NCI-H1694 (cell line): ENCODE measurements around the gene SHISA3.

ENCODE experiments used
- DNase-seq: peaks from one replicate; lab custom pipeline; 2025; lab: John Stamatoyannopoulos, UW

SHISA3 gene

GRCh38 chr4:42391981-42392380 is 5.3 kb upstream of the SHISA3 start:
- DNase-seq: no peak

GRCh38 chr4:42392436-42392835 is 4.9 kb upstream of the SHISA3 start:
- DNase-seq: no peak

- no peak for DNase-seq
These were observed 1.7 kb upstream of the SHISA3 start for GRCh38 chr4:42395595-42395994.

GRCh38 chr4:42396361-42396751 is 932 bp upstream of the SHISA3 start:
- no peak for DNase-seq

- DNase-seq: no peak
These were observed 415 bp downstream of the SHISA3 start for GRCh38 chr4:42397635-42398170.

- no peak for DNase-seq
These were observed 1.0 kb downstream of the SHISA3 start for GRCh38 chr4:42398171-42398870.

DNA sequence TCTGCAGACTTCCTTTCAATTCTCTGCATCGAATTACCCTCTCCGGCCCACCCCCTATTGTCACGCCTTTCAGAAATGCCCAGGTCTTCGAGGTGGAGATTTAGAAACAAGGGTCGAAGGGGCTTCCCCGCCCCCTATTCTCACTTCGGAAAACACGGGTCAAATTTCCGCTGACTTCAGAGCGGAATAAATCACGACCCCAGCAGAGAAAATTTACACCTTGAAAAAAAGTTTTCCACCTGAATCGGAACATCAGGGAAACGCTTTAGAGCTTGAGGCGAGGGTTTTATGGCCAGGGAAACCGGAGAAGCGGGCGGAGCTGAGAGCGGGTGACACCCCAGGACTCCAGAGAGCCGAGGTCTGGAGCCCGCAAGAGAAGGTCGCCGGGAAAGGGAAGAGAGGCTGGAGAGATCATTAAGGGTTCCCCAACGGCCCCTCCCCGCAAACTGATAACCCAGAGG is 1.6 kb downstream of the SHISA3 start:
- DNase-seq: no peak

DNA sequence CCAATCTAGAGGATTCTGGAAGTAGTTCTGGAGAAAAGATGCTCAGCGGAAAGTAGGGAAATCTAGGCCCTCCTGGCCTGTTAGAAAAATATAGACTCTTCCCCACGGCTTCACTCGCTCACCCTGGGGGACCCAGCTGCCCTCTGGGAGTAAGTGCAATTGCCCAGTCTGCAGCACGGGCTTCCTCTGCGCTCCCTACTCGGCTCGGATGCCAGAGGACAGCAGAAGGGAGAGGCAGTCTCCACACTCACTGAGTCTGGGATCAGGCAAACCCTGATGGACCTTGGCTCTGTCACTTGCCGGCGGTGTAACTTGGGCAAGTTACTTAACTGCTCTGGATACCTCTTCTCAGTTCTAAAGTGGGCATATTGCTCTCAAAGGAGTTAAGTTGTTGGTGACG is 2.1 kb downstream of the SHISA3 start:
- no peak for DNase-seq

DNA sequence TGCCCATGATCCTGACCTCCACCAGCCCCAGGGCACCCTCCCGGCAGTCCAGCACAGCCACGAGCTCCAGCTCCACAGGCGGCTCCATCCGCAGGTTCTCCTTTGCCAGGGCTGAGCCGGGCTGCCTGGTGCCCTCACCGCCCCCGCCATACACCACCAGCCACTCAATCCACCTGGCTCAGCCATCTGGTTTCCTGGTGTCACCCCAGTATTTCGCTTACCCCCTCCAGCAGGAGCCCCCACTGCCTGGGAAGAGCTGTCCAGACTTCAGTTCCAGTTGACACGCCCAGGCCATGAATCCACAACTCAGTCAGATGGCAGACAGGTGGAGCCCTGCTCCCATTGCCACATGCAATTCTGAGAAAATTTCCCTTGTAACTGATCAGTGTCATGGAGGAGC is 3.9 kb downstream of the SHISA3 start:
- DNase-seq: no peak

DNA sequence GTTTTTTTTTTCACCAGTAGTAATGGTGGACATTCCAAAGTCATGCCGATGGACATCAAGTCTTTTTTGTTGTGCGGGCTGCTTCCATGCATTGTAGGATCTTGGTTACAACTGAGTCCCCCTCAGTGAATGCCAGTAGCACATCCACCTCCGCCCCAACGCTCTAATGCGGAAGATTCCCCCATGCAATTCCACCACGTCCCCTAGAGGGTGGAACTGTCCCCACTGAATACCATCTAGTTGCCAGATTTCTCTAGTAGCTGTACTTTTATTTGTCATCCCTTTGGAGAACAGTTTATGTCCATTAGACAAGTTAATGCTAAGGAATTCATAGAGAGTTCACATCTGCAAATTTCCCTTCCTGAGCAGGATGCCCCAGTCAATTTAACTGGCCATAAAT is 6.7 kb downstream of the SHISA3 start:
- no peak for DNase-seq

- DNase-seq: no peak
These were observed 13.2 kb downstream of the SHISA3 start for GRCh38 chr4:42410446-42410845.

DNA sequence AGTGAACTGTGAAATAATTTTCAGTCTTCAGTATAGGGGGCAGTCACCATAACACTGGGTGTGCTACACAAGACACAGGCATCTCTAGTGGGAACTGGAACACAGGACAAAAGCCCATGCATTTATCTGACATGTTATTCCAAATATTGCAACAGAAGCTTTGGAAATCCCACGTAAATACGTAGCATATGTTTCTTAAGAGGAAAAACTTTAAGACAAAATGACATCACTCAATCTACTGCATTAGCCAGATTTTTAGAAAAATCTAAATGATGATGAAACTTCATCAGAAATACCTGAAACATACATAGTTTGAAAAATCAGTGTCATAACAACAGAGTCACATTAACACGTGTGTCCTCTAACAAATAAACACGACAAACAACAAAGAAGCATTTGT is 14.5 kb downstream of the SHISA3 start:
- DNase-seq: no peak

- no peak for DNase-seq
These were observed 15.0 kb downstream of the SHISA3 start for GRCh38 chr4:42412251-42412650.

DNA sequence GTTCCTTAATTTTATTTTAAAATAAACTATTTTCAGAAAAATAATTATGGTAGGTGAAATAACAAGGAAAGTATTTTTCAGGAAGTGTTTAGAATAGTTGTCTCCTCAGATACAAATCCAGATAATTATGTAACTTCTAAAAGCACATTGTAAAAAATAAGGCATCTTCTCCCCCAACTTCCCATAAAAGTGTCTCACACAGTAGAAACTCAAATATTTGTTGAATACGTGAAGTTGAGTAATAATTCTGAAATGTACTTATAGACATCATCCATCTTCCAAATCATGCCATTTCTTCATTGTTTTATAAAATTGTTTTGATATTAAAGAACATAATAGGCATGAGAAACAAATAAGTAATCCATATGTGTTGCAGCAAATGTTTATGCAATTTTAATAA is 18.0 kb downstream of the SHISA3 start:
- no peak for DNase-seq

DNA sequence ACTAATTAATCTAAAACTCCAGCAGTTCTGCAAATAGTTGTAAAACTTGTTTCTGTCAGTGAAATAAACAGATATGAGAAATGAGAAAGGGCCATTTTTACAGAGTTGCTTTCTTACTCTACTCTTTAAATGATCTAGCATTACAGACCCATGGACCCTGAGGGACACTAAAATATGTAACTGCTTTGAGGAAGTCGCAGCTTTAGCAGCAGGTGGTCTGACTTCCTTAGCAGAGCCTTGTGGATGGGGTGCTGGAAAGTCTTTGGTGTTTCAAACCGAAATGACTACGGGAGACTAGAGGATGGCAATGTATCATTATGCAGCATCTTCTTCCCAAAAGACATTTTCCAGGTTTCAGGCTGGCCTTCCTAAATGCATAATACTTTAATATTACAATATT is 18.7 kb downstream of the SHISA3 start:
- no peak for DNase-seq

GRCh38 chr4:42417550-42417949 is 20.3 kb downstream of the SHISA3 start:
- no peak for DNase-seq

GRCh38 chr4:42420140-42420539 is 22.9 kb downstream of the SHISA3 start:
- no peak for DNase-seq

- DNase-seq: no peak
These were observed 28.1 kb downstream of the SHISA3 start for GRCh38 chr4:42425146-42426065.

DNA sequence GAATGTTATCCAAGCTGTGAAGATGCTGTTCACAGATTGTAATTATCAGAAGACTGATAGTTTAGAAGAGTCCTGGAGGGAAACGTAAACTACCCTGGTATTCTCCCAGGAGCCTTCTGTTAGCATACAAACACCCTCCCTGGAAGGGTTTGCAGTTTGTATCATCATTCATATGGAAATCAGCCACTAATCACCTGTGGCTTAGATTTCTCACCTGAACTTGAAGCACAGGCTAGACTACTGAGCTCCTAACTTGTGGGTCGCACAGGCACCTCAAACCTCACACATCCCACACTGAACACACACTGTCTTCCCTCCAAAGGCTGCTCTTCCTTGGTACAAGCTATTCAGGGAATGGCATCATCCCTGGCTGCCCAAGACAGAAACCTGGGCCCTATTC is 30.7 kb downstream of the SHISA3 start:
- no peak for DNase-seq

GRCh38 chr4:42436928-42437565 is 39.8 kb downstream of the SHISA3 start:
- DNase-seq: no peak

DNA sequence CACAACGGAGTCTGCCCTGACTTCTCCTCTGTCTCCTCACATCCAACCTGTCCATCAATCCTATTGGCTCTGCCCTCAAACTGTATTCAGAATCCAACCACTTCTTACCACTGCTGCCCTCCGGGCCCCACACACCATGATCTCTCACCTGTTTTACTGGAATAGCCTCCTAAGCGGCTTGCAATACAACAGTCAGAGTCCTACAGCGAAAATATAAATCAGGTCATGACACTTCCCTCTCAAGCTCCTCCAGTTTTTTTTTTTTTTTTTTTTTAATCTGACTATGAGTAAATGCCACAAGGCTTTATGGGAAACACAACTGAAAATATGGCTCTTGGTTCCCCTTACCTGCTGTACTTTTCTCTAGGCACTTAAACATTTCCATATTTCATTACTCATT is 42.8 kb downstream of the SHISA3 start:
- no peak for DNase-seq

- DNase-seq: no peak
These were observed 45.3 kb downstream of the SHISA3 start for GRCh38 chr4:42442601-42443000.

DNA sequence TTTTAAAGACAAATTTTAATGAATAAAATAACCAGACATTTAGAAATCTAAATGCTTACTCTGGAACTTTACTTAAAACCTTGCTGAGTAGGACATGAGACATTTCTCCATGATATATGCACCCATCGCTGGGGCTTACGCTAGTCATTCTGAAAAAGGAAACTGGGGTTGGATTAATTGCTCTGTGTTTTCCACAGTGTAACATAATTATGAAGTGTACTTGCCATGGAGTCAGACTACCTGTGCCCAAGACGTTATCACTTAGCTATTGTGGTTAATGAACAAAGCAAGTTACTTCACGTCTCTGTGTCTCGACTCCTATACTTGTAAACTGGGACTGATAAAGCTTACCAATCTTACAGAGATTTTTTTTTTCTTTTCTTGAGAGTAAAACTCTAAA is 47.8 kb downstream of the SHISA3 start:
- DNase-seq: no peak
